Measurements from ENCODE around the gene VIPR1. TPM values are rescaled to one million over a fixed set of nuclear protein-coding genes. Genes with fewer than 3 reads are reported as not detected.
A peak's percentile ranks its signal among the peaks of the same experiment; 100 is the strongest.

Gene VIPR1
- total RNA-seq, 1 experiment from 2014 or later: 3.7 TPM

DNA sequence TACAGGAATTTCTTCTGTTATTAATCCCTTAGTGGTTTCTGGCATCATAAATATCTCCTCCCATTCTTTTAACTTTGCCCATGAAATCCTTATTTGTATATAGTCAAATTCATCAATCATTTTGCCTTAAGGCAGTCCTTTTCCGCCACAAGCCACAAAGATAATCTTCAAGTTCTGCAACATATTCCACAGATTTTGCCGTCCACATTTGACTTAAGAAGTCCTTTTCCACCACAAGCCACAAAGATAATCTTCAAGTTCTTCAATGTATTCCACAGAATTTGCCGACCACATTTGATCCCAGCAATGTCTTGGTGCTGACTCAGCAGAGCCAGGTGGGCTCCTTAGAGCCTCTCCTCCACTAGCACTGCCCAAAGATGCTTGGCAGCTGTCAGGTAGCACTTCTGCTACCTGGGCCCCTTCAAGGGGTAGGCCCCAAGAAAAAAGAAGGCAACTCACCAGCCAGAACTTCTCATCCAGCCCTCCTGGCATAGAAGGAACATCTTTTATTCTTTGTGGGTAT lies 44.3 kb downstream of the VIPR1 start:
- TF ChIP-seq EZH2phosphoT487 (IDR thresholded peaks at IDR 0.05; ENCODE audit: borderline replicate concordance, low read length): no peak
- CTCF ChIA-PET: interaction anchor here (0.6 to 0.8 kb wide), 2 partner anchors 67 to 293 kb away, joined by 3 read pairs; no protein-coding TSS in a partner anchor

DNA sequence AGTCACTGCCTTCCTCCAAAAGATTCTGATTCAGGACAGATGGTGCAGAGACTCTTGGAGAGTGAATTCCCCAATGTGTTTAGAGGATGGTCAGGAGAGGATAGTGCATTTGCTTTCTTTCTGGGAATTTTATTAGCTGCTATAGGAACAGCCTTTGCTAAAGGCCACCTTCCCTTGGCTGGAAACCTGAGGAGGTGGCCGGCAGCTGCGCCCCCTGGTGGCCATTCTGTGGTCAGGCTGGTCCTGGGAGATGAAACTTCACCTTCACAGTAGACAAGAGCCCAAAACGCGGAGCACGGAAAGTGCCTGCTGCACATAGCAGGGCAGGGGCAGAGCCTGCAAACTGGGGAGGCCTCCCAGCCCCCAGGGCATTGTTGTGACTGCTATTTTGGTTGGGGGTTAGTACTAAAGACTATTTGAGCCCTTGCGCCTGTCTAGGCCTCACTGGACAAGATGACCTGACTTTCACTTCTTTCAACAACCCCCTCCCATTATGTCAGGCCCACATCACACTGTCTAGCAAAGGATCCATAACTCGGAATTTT lies 45.0 kb downstream of the VIPR1 start:
- CTCF ChIA-PET: interaction anchor here (0.8 kb wide), 1 partner anchor 292 kb away, joined by 3 read pairs; no protein-coding TSS in a partner anchor
- H3K79me2 ChIP-seq (ENCODE audit: low read length): no peaks in the 10 kb centered on the region
- H3F3A ChIP-seq (ENCODE audit: low read length, unreplicated experiment): no peaks in the 10 kb centered on the region
- no peak overlapping the region for H3K27ac ChIP-seq (ENCODE audit: low read length)
- H3K4me2 ChIP-seq (ENCODE audit: low read length): no peak overlapping the region
- no peak overlapping the region for H3K4me3 ChIP-seq (ENCODE audit: low read length)
- peak; percentile 76 for DNase-seq
- H3K36me3 ChIP-seq (ENCODE audit: low read depth, low read length): peaks cover 9% of the 10 kb centered on the region; the same call in 1 of the 2 replicates
- no peak overlapping the region for H2AFZ ChIP-seq (ENCODE audit: low read length)
- H3K4me1 ChIP-seq (ENCODE audit: insufficient read depth, low read length): peaks cover 15% of the 10 kb centered on the region
- no peaks in the 10 kb centered on the region for H3K9me2 ChIP-seq (replicated peaks; ENCODE audit: low read length)
- no TSS peak for BruUV-seq (replicated peaks)
- H4K20me1 ChIP-seq (ENCODE audit: low read length): no peaks in the 10 kb centered on the region
- POLR2A ChIA-PET (ENCODE audit: unreplicated experiment): no interaction called here
- intact Hi-C loops (cut with micrococcal nuclease): loop anchor here (1.0 to 5.0 kb wide), 3 partner anchors 45 to 430 kb away; partner anchors contain the start of gene VIPR1
- no peaks in the 10 kb centered on the region for H3K9me3 ChIP-seq (ENCODE audit: low read length)
- H3K9ac ChIP-seq (ENCODE audit: low read length): no peak overlapping the region
- no peaks in the 10 kb centered on the region for H3K27me3 ChIP-seq (ENCODE audit: low read length)
- TF ChIP-seq EZH2 (IDR thresholded peaks at IDR 0.05; ENCODE audit: low read length, unreplicated experiment): no peak
- peak; percentile 98 for TF ChIP-seq CTCF (conservative IDR thresholded peaks at IDR 0.05; ENCODE audit: low read depth, low read length)
- peak; percentile 61 for ATAC-seq

More for the DNA sequence above, 44.3 kb downstream of the VIPR1 start:
- no peak for DNase-seq
- POLR2A ChIA-PET (ENCODE audit: unreplicated experiment): no interaction called here
- Histone ChIP-seq H3K27ac (ENCODE audit: low read length) (no peak overlapping the region), H3K27me3 (ENCODE audit: low read length) (no peaks in the 10 kb centered on the region), H3K9me2 (replicated peaks; ENCODE audit: low read length) (no peaks in the 10 kb centered on the region), H3K36me3 (ENCODE audit: low read depth, low read length) (peaks cover 4% of the 10 kb centered on the region; the same call in 1 of the 2 replicates), H2AFZ (ENCODE audit: low read length) (no peak overlapping the region), H3K9me3 (ENCODE audit: low read length) (no peaks in the 10 kb centered on the region), H3F3A (ENCODE audit: low read length, unreplicated experiment) (no peaks in the 10 kb centered on the region), H3K79me2 (ENCODE audit: low read length) (no peaks in the 10 kb centered on the region), H3K4me3 (ENCODE audit: low read length) (no peak overlapping the region), H3K9ac (ENCODE audit: low read length) (no peak overlapping the region), H3K4me2 (ENCODE audit: low read length) (no peak overlapping the region), H4K20me1 (ENCODE audit: low read length) (no peaks in the 10 kb centered on the region), H3K4me1 (ENCODE audit: insufficient read depth, low read length) (peaks cover 20% of the 10 kb centered on the region)
- no TSS peak for BruUV-seq (replicated peaks)
- ATAC-seq: no peak
- intact Hi-C loops (cut with micrococcal nuclease): loop anchor here (1.0 to 5.0 kb wide), 3 partner anchors 44 to 429 kb away; partner anchors contain the start of gene VIPR1

DNA sequence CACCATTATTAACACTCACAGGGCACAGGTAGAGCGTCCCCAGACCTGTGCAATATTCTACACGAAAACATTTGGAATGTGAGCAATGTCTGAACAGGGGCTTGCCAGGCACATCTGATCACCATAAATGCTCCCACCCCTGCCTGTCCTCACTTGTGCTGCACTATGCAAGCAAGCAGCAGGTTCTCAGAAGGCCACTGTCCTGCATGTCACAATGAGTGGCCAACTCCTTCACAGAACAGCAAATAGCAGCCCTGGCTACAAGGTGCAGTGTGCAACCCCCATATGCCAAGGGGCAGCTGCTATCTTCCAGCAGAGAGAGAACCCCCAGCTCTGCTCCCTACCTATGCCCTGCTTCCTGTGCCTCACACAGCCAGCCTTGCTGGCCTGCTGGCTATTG lies 46.7 kb downstream of the VIPR1 start:
- peaks cover 14% of the 10 kb centered on the region for H3K4me1 ChIP-seq (ENCODE audit: insufficient read depth, low read length)
- H3K27me3 ChIP-seq (ENCODE audit: low read length): no peaks in the 10 kb centered on the region
- intact Hi-C loops (cut with micrococcal nuclease): loop anchor here (5.0 kb wide), 1 partner anchor 432 kb away; no protein-coding TSS in a partner anchor
- peaks cover 22% of the 10 kb centered on the region for H3K36me3 ChIP-seq (ENCODE audit: low read depth, low read length)
- DNase-seq (no peak), ATAC-seq (no peak)
- CTCF ChIA-PET: no interaction called here
- no peaks in the 10 kb centered on the region for H3K9me2 ChIP-seq (replicated peaks; ENCODE audit: low read length)
- H2AFZ ChIP-seq (ENCODE audit: low read length): no peak overlapping the region
- H3K4me2 ChIP-seq (ENCODE audit: low read length): no peak overlapping the region
- TF ChIP-seq EZH2 (IDR thresholded peaks at IDR 0.05; ENCODE audit: low read length, unreplicated experiment) (no peak), EZH2phosphoT487 (IDR thresholded peaks at IDR 0.05; ENCODE audit: borderline replicate concordance, low read length) (no peak), CTCF (conservative IDR thresholded peaks at IDR 0.05; ENCODE audit: low read depth, low read length) (no peak)
- no peaks in the 10 kb centered on the region for H3K79me2 ChIP-seq (ENCODE audit: low read length)
- H3K9me3 ChIP-seq (ENCODE audit: low read length): no peaks in the 10 kb centered on the region
- no peak overlapping the region for H3K27ac ChIP-seq (ENCODE audit: low read length)
- no TSS peak for BruUV-seq (replicated peaks)
- no peaks in the 10 kb centered on the region for H4K20me1 ChIP-seq (ENCODE audit: low read length)
- no peak overlapping the region for H3K9ac ChIP-seq (ENCODE audit: low read length)
- POLR2A ChIA-PET (ENCODE audit: unreplicated experiment): interaction anchor here (0.6 kb wide), 1 partner anchor 1191 kb away, joined by 4 read pairs; no protein-coding TSS in a partner anchor
- H3F3A ChIP-seq (ENCODE audit: low read length, unreplicated experiment): no peaks in the 10 kb centered on the region
- H3K4me3 ChIP-seq (ENCODE audit: low read length): no peak overlapping the region
